Gastrocnemius medialis (tissue), 4 donors: ENCODE results near the gene ITGB2.

Experiments
- CTCF ChIP-seq, 5 experiments: fragments of 450-650 bp in 3 of 5; fragments of 200-600 bp in 2 of 5; sonication (generic) in 2 of 5; IDR thresholded peaks in 4 of 5; conservative IDR thresholded peaks in 1 of 5; 1 replicate in 4 of 5; 2 replicates in 1 of 5; pipeline ENCODE4 v1.5.1; 2016 to 2019; ENCODE audit warnings: antibody characterized with exemption in 5 of 5, mild to moderate bottlenecking in 3 of 5, moderate library complexity in 3 of 5
- POLR2A ChIP-seq, 2 donors: fragments of 450-650 bp; IDR thresholded peaks; one replicate each; pipeline ENCODE4 v1.6.1; 2017; ENCODE audit warnings: antibody characterized with exemption in 2 of 2, mild to moderate bottlenecking in 2 of 2, moderate library complexity in 2 of 2

GRCh38 chr21:44891631-44892031 lies 29.1 kb downstream of the ITGB2 start:
- TF ChIP-seq CTCF (IDR thresholded peaks at IDR 0.05 in 4 of 5, conservative IDR thresholded peaks at IDR 0.05 in 1 of 5) (no peak), POLR2A (IDR thresholded peaks at IDR 0.05) (no peak)
